Measurements from ENCODE around the gene ANP32E. TPM values are rescaled to one million over a fixed set of nuclear protein-coding genes. Genes with fewer than 3 reads are reported as not detected.

Gene ANP32E
- total and polyA plus RNA-seq, 9 donors: 16.3 to 43.8 (median 29.7) TPM

- H3K27me3 ChIP-seq: no peaks in the 10 kb centered on the region
- WGBS, 3 donors: 88 to 89% (median 89%) methylated on average over 7 of the region's 7 CpGs
- no peak overlapping the region for H3K27ac ChIP-seq
- no peak overlapping the region for H3K4me3 ChIP-seq
- no peak for TF ChIP-seq EP300 (IDR thresholded peaks at IDR 0.05)
- TF ChIP-seq CTCF (IDR thresholded peaks at IDR 0.05): no peak
- no peak for TF ChIP-seq POLR2A (IDR thresholded peaks at IDR 0.05)
- no peak for DNase-seq
- no peaks in the 10 kb centered on the region for H3K4me1 ChIP-seq (ENCODE audit: insufficient read depth)
- H3K36me3 ChIP-seq: no peaks in the 10 kb centered on the region
- H3K9me3 ChIP-seq: no peaks in the 10 kb centered on the region
- intact Hi-C loops (cut with DNase I): no loop called here
These were observed 28.5 kb downstream of the ANP32E start for GRCh38 chr1:150207281-150207971.

GRCh38 chr1:150196417-150196816, 39.5 kb downstream of the ANP32E start:
- Histone ChIP-seq H3K36me3 (no peaks in the 10 kb centered on the region), H3K27me3 (no peaks in the 10 kb centered on the region), H3K4me1 (ENCODE audit: insufficient read depth) (no peaks in the 10 kb centered on the region), H3K9me3 (no peaks in the 10 kb centered on the region), H3K4me3 (no peak overlapping the region), H3K27ac (no peak overlapping the region)
- DNase-seq: no peak
- intact Hi-C loops (cut with DNase I): no loop called here
- 83 to 93% (median 83%) methylated on average over 1 of the region's 1 CpG for WGBS, 3 donors
- TF ChIP-seq CTCF (IDR thresholded peaks at IDR 0.05) (no peak), EP300 (IDR thresholded peaks at IDR 0.05) (no peak), POLR2A (IDR thresholded peaks at IDR 0.05) (no peak)

DNA sequence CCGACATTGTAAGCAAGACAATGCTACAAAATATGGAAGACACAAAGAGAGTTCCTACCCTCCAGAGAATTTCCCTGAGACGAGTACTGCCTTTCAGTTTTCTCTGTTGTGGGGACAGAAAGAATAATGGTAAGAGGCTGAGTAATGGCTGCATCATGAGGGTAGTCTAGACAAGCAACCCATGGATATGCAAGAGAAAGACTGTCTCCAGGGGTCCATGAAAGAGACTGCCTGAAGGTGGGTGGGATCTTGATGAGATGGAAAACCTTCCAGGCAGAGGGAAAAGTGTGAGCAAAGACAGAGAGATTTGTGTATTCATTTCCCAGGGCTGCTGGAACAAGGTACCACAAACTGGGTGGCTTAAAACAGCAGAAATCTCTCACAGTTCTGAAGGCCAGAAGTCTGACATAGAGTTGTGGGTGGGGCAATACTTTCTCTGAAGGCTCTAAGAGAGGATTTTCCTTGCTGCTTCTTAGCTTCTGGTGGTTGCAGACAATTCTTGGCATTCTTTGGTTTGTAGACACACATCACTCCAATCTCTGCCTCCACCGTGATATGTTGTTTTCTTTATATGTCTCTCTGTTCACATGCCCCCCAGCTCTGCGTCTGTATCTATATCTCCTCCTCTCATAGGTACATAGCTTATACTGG, 41.4 kb downstream of the ANP32E start:
- Histone ChIP-seq H3K27me3 (no peaks in the 10 kb centered on the region), H3K36me3 (no peaks in the 10 kb centered on the region), H3K27ac (no peak overlapping the region), H3K9me3 (no peaks in the 10 kb centered on the region), H3K4me3 (no peak overlapping the region), H3K4me1 (ENCODE audit: insufficient read depth) (no peaks in the 10 kb centered on the region)
- intact Hi-C loops (cut with DNase I): no loop called here
- TF ChIP-seq CTCF (IDR thresholded peaks at IDR 0.05) (no peak), POLR2A (IDR thresholded peaks at IDR 0.05) (no peak), EP300 (IDR thresholded peaks at IDR 0.05) (no peak)
- WGBS, 3 donors: 69 to 85% (median 83%) methylated on average over 4 of the region's 4 CpGs
- no peak for DNase-seq

- WGBS, 3 donors: 32 to 54% (median 50%) methylated on average over 2 of the region's 2 CpGs
- no peak overlapping the region for H3K4me3 ChIP-seq
- intact Hi-C loops (cut with DNase I): no loop called here
- H3K9me3 ChIP-seq: no peaks in the 10 kb centered on the region
- H3K27me3 ChIP-seq: no peaks in the 10 kb centered on the region
- H3K36me3 ChIP-seq: no peaks in the 10 kb centered on the region
- H3K27ac ChIP-seq: no peak overlapping the region
- TF ChIP-seq POLR2A (IDR thresholded peaks at IDR 0.05) (no peak), CTCF (IDR thresholded peaks at IDR 0.05) (no peak), EP300 (IDR thresholded peaks at IDR 0.05) (no peak)
- no peaks in the 10 kb centered on the region for H3K4me1 ChIP-seq (ENCODE audit: insufficient read depth)
- no peak for DNase-seq
These were observed 43.9 kb downstream of the ANP32E start for GRCh38 chr1:150192012-150192411.

All from ovary (tissue), 9 donors.